ENCODE measurements around the gene TOR4A.

The TOR4A gene

GRCh38 chr9:137281345-137282116 lies 4.0 kb downstream of the TOR4A start:
- WGBS, 2 experiments = 79 to 81% methylated on average over 39 of the region's 39 CpGs
- H3K4me1 ChIP-seq (ENCODE audit: control insufficient read depth, insufficient read depth, low read length) = peaks cover 14% of the 10 kb centered on the region
- peaks cover 19% of the 10 kb centered on the region for H3K27me3 ChIP-seq (ENCODE audit: control insufficient read depth, insufficient read depth, low read length, poor library complexity, severe bottlenecking)
- H3K27ac ChIP-seq (ENCODE audit: insufficient read depth, low read depth, low read length, poor library complexity, severe bottlenecking) = no peak overlapping the region
- H3K9me3 ChIP-seq (ENCODE audit: control insufficient read depth, low read length) = no peaks in the 10 kb centered on the region
- H3K4me3 ChIP-seq (ENCODE audit: insufficient read depth, low read depth, low read length) = no peak overlapping the region
- H3K36me3 ChIP-seq (ENCODE audit: control insufficient read depth, insufficient read depth, low read length) = no peaks in the 10 kb centered on the region

- H3K36me3 ChIP-seq (ENCODE audit: control insufficient read depth, insufficient read depth, low read length) = no peaks in the 10 kb centered on the region
- H3K4me1 ChIP-seq (ENCODE audit: control insufficient read depth, insufficient read depth, low read length) = no peaks in the 10 kb centered on the region
- 66 to 67% methylated on average over 14 of the region's 14 CpGs for WGBS, 2 experiments
Observed at GRCh38 chr9:137286975-137287383, 9.5 kb downstream of the TOR4A start.

GRCh38 chr9:137293094-137293481 lies 15.6 kb downstream of the TOR4A start:
- WGBS, 2 experiments = 90 to 91% methylated on average over 15 of the region's 15 CpGs
- Histone ChIP-seq H3K4me3 (ENCODE audit: insufficient read depth, low read depth, low read length) (no peak overlapping the region), H3K27ac (ENCODE audit: insufficient read depth, low read depth, low read length, poor library complexity, severe bottlenecking) (no peak overlapping the region), H3K9me3 (ENCODE audit: control insufficient read depth, low read length) (no peaks in the 10 kb centered on the region), H3K36me3 (ENCODE audit: control insufficient read depth, insufficient read depth, low read length) (no peaks in the 10 kb centered on the region), H3K4me1 (ENCODE audit: control insufficient read depth, insufficient read depth, low read length) (peaks cover 15% of the 10 kb centered on the region), H3K27me3 (ENCODE audit: control insufficient read depth, insufficient read depth, low read length, poor library complexity, severe bottlenecking) (peaks cover 40% of the 10 kb centered on the region)

More at GRCh38 chr9:137286975-137287383, 9.5 kb downstream of the TOR4A start:
- Histone ChIP-seq H3K9me3 (ENCODE audit: control insufficient read depth, low read length) (no peaks in the 10 kb centered on the region), H3K4me3 (ENCODE audit: insufficient read depth, low read depth, low read length) (no peak overlapping the region), H3K27ac (ENCODE audit: insufficient read depth, low read depth, low read length, poor library complexity, severe bottlenecking) (no peak overlapping the region), H3K27me3 (ENCODE audit: control insufficient read depth, insufficient read depth, low read length, poor library complexity, severe bottlenecking) (no peaks in the 10 kb centered on the region)

GRCh38 chr9:137293482-137294090 lies 16.1 kb downstream of the TOR4A start:
- Histone ChIP-seq H3K9me3 (ENCODE audit: control insufficient read depth, low read length) (no peaks in the 10 kb centered on the region), H3K36me3 (ENCODE audit: control insufficient read depth, insufficient read depth, low read length) (no peaks in the 10 kb centered on the region), H3K4me3 (ENCODE audit: insufficient read depth, low read depth, low read length) (no peak overlapping the region), H3K27me3 (ENCODE audit: control insufficient read depth, insufficient read depth, low read length, poor library complexity, severe bottlenecking) (peaks cover 44% of the 10 kb centered on the region), H3K4me1 (ENCODE audit: control insufficient read depth, insufficient read depth, low read length) (peaks cover 20% of the 10 kb centered on the region), H3K27ac (ENCODE audit: insufficient read depth, low read depth, low read length, poor library complexity, severe bottlenecking) (no peak overlapping the region)
- 94% methylated on average over 28 to 29 of the region's 29 CpGs for WGBS, 2 experiments

GRCh38 chr9:137294091-137294680 lies 16.7 kb downstream of the TOR4A start:
- peaks cover 25% of the 10 kb centered on the region for H3K4me1 ChIP-seq (ENCODE audit: control insufficient read depth, insufficient read depth, low read length)
- no peak overlapping the region for H3K4me3 ChIP-seq (ENCODE audit: insufficient read depth, low read depth, low read length)
- 81 to 83% methylated on average over 11 of the region's 11 CpGs for WGBS, 2 experiments
- no peak overlapping the region for H3K27ac ChIP-seq (ENCODE audit: insufficient read depth, low read depth, low read length, poor library complexity, severe bottlenecking)
- no peaks in the 10 kb centered on the region for H3K36me3 ChIP-seq (ENCODE audit: control insufficient read depth, insufficient read depth, low read length)
- H3K27me3 ChIP-seq (ENCODE audit: control insufficient read depth, insufficient read depth, low read length, poor library complexity, severe bottlenecking) = peaks cover 44% of the 10 kb centered on the region
- no peaks in the 10 kb centered on the region for H3K9me3 ChIP-seq (ENCODE audit: control insufficient read depth, low read length)

- no peaks in the 10 kb centered on the region for H3K9me3 ChIP-seq (ENCODE audit: control insufficient read depth, low read length)
- no peak overlapping the region for H3K27ac ChIP-seq (ENCODE audit: insufficient read depth, low read depth, low read length, poor library complexity, severe bottlenecking)
- no peaks in the 10 kb centered on the region for H3K36me3 ChIP-seq (ENCODE audit: control insufficient read depth, insufficient read depth, low read length)
- no peak overlapping the region for H3K4me3 ChIP-seq (ENCODE audit: insufficient read depth, low read depth, low read length)
- H3K4me1 ChIP-seq (ENCODE audit: control insufficient read depth, insufficient read depth, low read length) = peaks cover 30% of the 10 kb centered on the region
- whole genome bisulfite sequencing, 2 experiments = 35 to 36% methylated on average over 35 of the region's 35 CpGs
- peaks cover 44% of the 10 kb centered on the region for H3K27me3 ChIP-seq (ENCODE audit: control insufficient read depth, insufficient read depth, low read length, poor library complexity, severe bottlenecking)
Observed at GRCh38 chr9:137294681-137295237, 17.2 kb downstream of the TOR4A start.

GRCh38 chr9:137295238-137295811 lies 17.8 kb downstream of the TOR4A start:
- H3K27me3 ChIP-seq (ENCODE audit: control insufficient read depth, insufficient read depth, low read length, poor library complexity, severe bottlenecking) = peaks cover 44% of the 10 kb centered on the region
- WGBS, 2 experiments = 3% methylated on average over 76 of the region's 76 CpGs
- no peaks in the 10 kb centered on the region for H3K9me3 ChIP-seq (ENCODE audit: control insufficient read depth, low read length)
- H3K36me3 ChIP-seq (ENCODE audit: control insufficient read depth, insufficient read depth, low read length) = no peaks in the 10 kb centered on the region
- H3K4me1 ChIP-seq (ENCODE audit: control insufficient read depth, insufficient read depth, low read length) = peaks cover 34% of the 10 kb centered on the region
- H3K4me3 ChIP-seq (ENCODE audit: insufficient read depth, low read depth, low read length) = peak overlapping the region; percentile 2
- no peak overlapping the region for H3K27ac ChIP-seq (ENCODE audit: insufficient read depth, low read depth, low read length, poor library complexity, severe bottlenecking)

GRCh38 chr9:137295849-137296669 lies 18.5 kb downstream of the TOR4A start:
- Histone ChIP-seq H3K4me1 (ENCODE audit: control insufficient read depth, insufficient read depth, low read length) (peaks cover 34% of the 10 kb centered on the region), H3K9me3 (ENCODE audit: control insufficient read depth, low read length) (no peaks in the 10 kb centered on the region), H3K4me3 (ENCODE audit: insufficient read depth, low read depth, low read length) (peak overlapping the region; percentile 2), H3K36me3 (ENCODE audit: control insufficient read depth, insufficient read depth, low read length) (no peaks in the 10 kb centered on the region), H3K27ac (ENCODE audit: insufficient read depth, low read depth, low read length, poor library complexity, severe bottlenecking) (peak overlapping the region; percentile 6), H3K27me3 (ENCODE audit: control insufficient read depth, insufficient read depth, low read length, poor library complexity, severe bottlenecking) (peaks cover 44% of the 10 kb centered on the region)
- WGBS, 2 experiments = 5% methylated on average over 75 to 78 of the region's 78 CpGs

- Histone ChIP-seq H3K27me3 (ENCODE audit: control insufficient read depth, insufficient read depth, low read length, poor library complexity, severe bottlenecking) (peaks cover 44% of the 10 kb centered on the region), H3K36me3 (ENCODE audit: control insufficient read depth, insufficient read depth, low read length) (no peaks in the 10 kb centered on the region), H3K9me3 (ENCODE audit: control insufficient read depth, low read length) (no peaks in the 10 kb centered on the region), H3K4me3 (ENCODE audit: insufficient read depth, low read depth, low read length) (peak overlapping the region; percentile 2), H3K4me1 (ENCODE audit: control insufficient read depth, insufficient read depth, low read length) (peaks cover 34% of the 10 kb centered on the region), H3K27ac (ENCODE audit: insufficient read depth, low read depth, low read length, poor library complexity, severe bottlenecking) (no peak overlapping the region)
- 62 to 63% methylated on average over 24 of the region's 24 CpGs for WGBS, 2 experiments
Observed at GRCh38 chr9:137296670-137297664, 19.4 kb downstream of the TOR4A start.
